ENCODE measurements around the gene MYL7. TPM values are rescaled to one million over a fixed set of nuclear protein-coding genes. Genes with fewer than 3 reads are reported as not detected.

Gene MYL7
- total RNA-seq, 4 donors from 2014 or later: not detected

- no peak overlapping the region for H3K27ac ChIP-seq
- H3K4me3 ChIP-seq: no peak overlapping the region
- no peaks in the 10 kb centered on the region for H3K27me3 ChIP-seq
- H3K36me3 ChIP-seq: no peaks in the 10 kb centered on the region
- no peak for TF ChIP-seq POLR2A (IDR thresholded peaks at IDR 0.05)
- TF ChIP-seq CTCF (IDR thresholded peaks at IDR 0.05): no peak
- TF ChIP-seq EP300 (IDR thresholded peaks at IDR 0.05): no peak
- H3K9me3 ChIP-seq: peaks cover 0 to 16% (median 0%) of the 10 kb centered on the region in 4 donors
- H3K4me1 ChIP-seq: no peaks in the 10 kb centered on the region
- no peak for DNase-seq (ENCODE audit: low spot score in 2 of 2)
These were observed 26.8 kb upstream of the MYL7 start for GRCh38 chr7:44167920-44168319.

- 53 to 68% methylated on average over 1 of the region's 1 CpG for WGBS, 2 donors
- Histone ChIP-seq H3K4me3 (no peak overlapping the region), H3K27ac (no peak overlapping the region), H3K27me3 (no peaks in the 10 kb centered on the region), H3K36me3 (no peaks in the 10 kb centered on the region), H3K4me1 (no peaks in the 10 kb centered on the region), H3K9me3 (peaks cover 0 to 3% (median 0%) of the 10 kb centered on the region in 4 donors)
- no peak for TF ChIP-seq EP300 (IDR thresholded peaks at IDR 0.05)
- no peak for DNase-seq (ENCODE audit: low spot score in 2 of 2)
These were observed 22.5 kb upstream of the MYL7 start for GRCh38 chr7:44163591-44163990.

GRCh38 chr7:44162785-44163395, 21.8 kb upstream of the MYL7 start:
- no peak for DNase-seq (ENCODE audit: low spot score in 2 of 2)
- WGBS, 2 donors: 40 to 56% methylated on average over 1 of the region's 1 CpG
- Histone ChIP-seq H3K27me3 (no peaks in the 10 kb centered on the region), H3K4me3 (no peak overlapping the region), H3K4me1 (no peaks in the 10 kb centered on the region), H3K27ac (no peak overlapping the region), H3K36me3 (no peaks in the 10 kb centered on the region), H3K9me3 (peaks cover 0 to 3% (median 0%) of the 10 kb centered on the region in 4 donors)
- TF ChIP-seq CTCF (IDR thresholded peaks at IDR 0.05) (no peak), POLR2A (IDR thresholded peaks at IDR 0.05) (no peak), EP300 (IDR thresholded peaks at IDR 0.05) (no peak)

GRCh38 chr7:44162179-44162578, 21.0 kb upstream of the MYL7 start:
- Histone ChIP-seq H3K27ac (no peak overlapping the region), H3K4me3 (no peak overlapping the region), H3K36me3 (no peaks in the 10 kb centered on the region), H3K9me3 (peaks cover 0 to 3% (median 0%) of the 10 kb centered on the region in 4 donors), H3K4me1 (no peaks in the 10 kb centered on the region), H3K27me3 (no peaks in the 10 kb centered on the region)
- DNase-seq (ENCODE audit: low spot score in 2 of 2): no peak
- WGBS, 2 donors: 46 to 73% methylated on average over 4 of the region's 4 CpGs
- no peak for TF ChIP-seq POLR2A (IDR thresholded peaks at IDR 0.05)
- no peak for TF ChIP-seq CTCF (IDR thresholded peaks at IDR 0.05)
- no peak for TF ChIP-seq EP300 (IDR thresholded peaks at IDR 0.05)

- Histone ChIP-seq H3K9me3 (peaks cover 0 to 3% (median 0%) of the 10 kb centered on the region in 4 donors), H3K27ac (no peak overlapping the region), H3K36me3 (no peaks in the 10 kb centered on the region), H3K4me1 (no peaks in the 10 kb centered on the region), H3K4me3 (no peak overlapping the region), H3K27me3 (no peaks in the 10 kb centered on the region)
- TF ChIP-seq EP300 (IDR thresholded peaks at IDR 0.05) (no peak), POLR2A (IDR thresholded peaks at IDR 0.05) (no peak), CTCF (IDR thresholded peaks at IDR 0.05) (no peak)
- no peak for DNase-seq (ENCODE audit: low spot score in 2 of 2)
- WGBS, 2 donors: 94 to 97% methylated on average over 2 of the region's 2 CpGs
These were observed 20.2 kb upstream of the MYL7 start for GRCh38 chr7:44161371-44161770.

Measured in tibial nerve (tissue), 4 donors.